DOHH2 (cell line): ENCODE results near the gene SLC16A5.

ENCODE experiments used
- H3F3A ChIP-seq: fragments of 200-600 bp; sonication (generic), shearing (Covaris generic); 2 replicates; pipeline ENCODE4 v1.6.0; 2016; ENCODE audit warnings: antibody characterized with exemption, mild to moderate bottlenecking; ENCODE audit not compliant: control insufficient read depth, insufficient read depth
- H3K27ac ChIP-seq: fragments of 200-600 bp; sonication (generic); 2 replicates; pipeline ENCODE4 v1.5.1; 2014; ENCODE audit warnings: low read depth, mild to moderate bottlenecking, low read length, moderate library complexity
- H3K27me3 ChIP-seq: fragments of 200-600 bp; sonication (generic); 2 replicates; pipeline ENCODE4 v1.6.1; 2014; ENCODE audit warnings: mild to moderate bottlenecking, low read length, mixed read lengths; ENCODE audit not compliant: control insufficient read depth
- H3K36me3 ChIP-seq: fragments of 200-600 bp; sonication (generic); 2 replicates; pipeline ENCODE4 v1.6.1; 2014; ENCODE audit warnings: mild to moderate bottlenecking, low read length, moderate library complexity, mixed read lengths; ENCODE audit not compliant: control insufficient read depth
- H3K4me1 ChIP-seq: fragments of 200-600 bp; sonication (generic); 2 replicates; pipeline ENCODE4 v1.6.1; 2014; ENCODE audit warnings: mild to moderate bottlenecking, low read length, mixed read lengths; ENCODE audit not compliant: control insufficient read depth
- H3K4me2 ChIP-seq: fragments of 200-600 bp; sonication (generic); 2 replicates; pipeline ENCODE4 v1.6.0; 2014; ENCODE audit warnings: mild to moderate bottlenecking, low read length, moderate library complexity
- H3K4me3 ChIP-seq: fragments of 200-600 bp; sonication (generic); 2 replicates; pipeline ENCODE4 v1.5.1; 2014; ENCODE audit warnings: mild to moderate bottlenecking, low read length, mixed read lengths
- H3K79me2 ChIP-seq: fragments of 200-600 bp; sonication (generic); 2 replicates; pipeline ENCODE4 v1.6.1; 2014; ENCODE audit warnings: mild to moderate bottlenecking, low read length, mixed read lengths; ENCODE audit not compliant: control insufficient read depth
- H3K9me2 ChIP-seq: fragments of 200-600 bp; sonication (generic); replicated peaks from 2 replicates; pipeline ENCODE4 v1.6.1; 2014; ENCODE audit warnings: mild to moderate bottlenecking, low read length, mixed read lengths; ENCODE audit not compliant: control insufficient read depth
- H3K9me3 ChIP-seq: fragments of 200-600 bp; sonication (generic); 2 replicates; pipeline ENCODE4 v1.6.1; 2014; ENCODE audit warnings: antibody characterized with exemption, low read length, mixed read lengths; ENCODE audit not compliant: control insufficient read depth, insufficient read depth
- H4K20me1 ChIP-seq: fragments of 200-600 bp; sonication (generic); 2 replicates; pipeline ENCODE4 v1.6.0; 2014; ENCODE audit warnings: low read depth, mild to moderate bottlenecking, antibody characterized with exemption, low read length, moderate library complexity; ENCODE audit not compliant: control insufficient read depth, insufficient read depth
- EZH2phosphoT487 ChIP-seq: fragments of 200-600 bp; sonication (generic); IDR thresholded peaks from 2 replicates; pipeline ENCODE4 v1.6.1; 2017; ENCODE audit warnings: borderline replicate concordance, mild to moderate bottlenecking, antibody characterized with exemption, low read length, moderate library complexity, mixed read lengths
- TF ChIP-seq, protein P1 (sequence below): fragments of 200-600 bp; sonication (generic); IDR thresholded peaks from one replicate; pipeline ENCODE4 v1.5.1; 2014; ENCODE audit warnings: antibody characterized with exemption, mild to moderate bottlenecking, low read depth, low read length; ENCODE audit not compliant: poor library complexity, severe bottlenecking

The SLC16A5 gene

GRCh38 chr17:75114552-75115314, 27.0 kb downstream of the SLC16A5 start:
- peaks cover 12% of the 10 kb centered on the region for H3K79me2 ChIP-seq
- H3K4me1 ChIP-seq = peaks cover 38% of the 10 kb centered on the region
- no peaks in the 10 kb centered on the region for H4K20me1 ChIP-seq
- no peaks in the 10 kb centered on the region for H3K27me3 ChIP-seq
- no peaks in the 10 kb centered on the region for H3K9me2 ChIP-seq
- no peak for TF ChIP-seq EZH2phosphoT487
- TF ChIP-seq, protein P1, sequence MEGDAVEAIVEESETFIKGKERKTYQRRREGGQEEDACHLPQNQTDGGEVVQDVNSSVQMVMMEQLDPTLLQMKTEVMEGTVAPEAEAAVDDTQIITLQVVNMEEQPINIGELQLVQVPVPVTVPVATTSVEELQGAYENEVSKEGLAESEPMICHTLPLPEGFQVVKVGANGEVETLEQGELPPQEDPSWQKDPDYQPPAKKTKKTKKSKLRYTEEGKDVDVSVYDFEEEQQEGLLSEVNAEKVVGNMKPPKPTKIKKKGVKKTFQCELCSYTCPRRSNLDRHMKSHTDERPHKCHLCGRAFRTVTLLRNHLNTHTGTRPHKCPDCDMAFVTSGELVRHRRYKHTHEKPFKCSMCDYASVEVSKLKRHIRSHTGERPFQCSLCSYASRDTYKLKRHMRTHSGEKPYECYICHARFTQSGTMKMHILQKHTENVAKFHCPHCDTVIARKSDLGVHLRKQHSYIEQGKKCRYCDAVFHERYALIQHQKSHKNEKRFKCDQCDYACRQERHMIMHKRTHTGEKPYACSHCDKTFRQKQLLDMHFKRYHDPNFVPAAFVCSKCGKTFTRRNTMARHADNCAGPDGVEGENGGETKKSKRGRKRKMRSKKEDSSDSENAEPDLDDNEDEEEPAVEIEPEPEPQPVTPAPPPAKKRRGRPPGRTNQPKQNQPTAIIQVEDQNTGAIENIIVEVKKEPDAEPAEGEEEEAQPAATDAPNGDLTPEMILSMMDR = no peak
- 0 out of 2 replicates have a peak, but pooled peaks cover 3% of the 10 kb centered on the region for H3K36me3 ChIP-seq
- peak overlapping the region; percentile 95 for H3K4me2 ChIP-seq
- peak overlapping the region; percentile 78 for H3K4me3 ChIP-seq
- H3K27ac ChIP-seq = no peak overlapping the region
- 0 out of 2 replicates have a peak, but pooled peaks cover 3% of the 10 kb centered on the region for H3F3A ChIP-seq
- H3K9me3 ChIP-seq = no peaks in the 10 kb centered on the region

GRCh38 chr17:75115555-75115954, 27.8 kb downstream of the SLC16A5 start:
- H3K36me3 ChIP-seq = 0 out of 2 replicates have a peak, but pooled peaks cover 3% of the 10 kb centered on the region
- no peak overlapping the region for H3K4me3 ChIP-seq
- H4K20me1 ChIP-seq = no peaks in the 10 kb centered on the region
- H3K4me2 ChIP-seq = no peak overlapping the region
- H3K27me3 ChIP-seq = no peaks in the 10 kb centered on the region
- no peaks in the 10 kb centered on the region for H3K9me2 ChIP-seq
- H3F3A ChIP-seq = 0 out of 2 replicates have a peak, but pooled peaks cover 3% of the 10 kb centered on the region
- no peaks in the 10 kb centered on the region for H3K9me3 ChIP-seq
- H3K4me1 ChIP-seq = peaks cover 34% of the 10 kb centered on the region
- TF ChIP-seq, protein P1 = no peak
- TF ChIP-seq EZH2phosphoT487 = no peak
- H3K27ac ChIP-seq = no peak overlapping the region
- H3K79me2 ChIP-seq = peaks cover 8% of the 10 kb centered on the region

GRCh38 chr17:75116737-75117136, 29.0 kb downstream of the SLC16A5 start:
- no peak overlapping the region for H3K4me3 ChIP-seq
- TF ChIP-seq, protein P1 = no peak
- no peak for TF ChIP-seq EZH2phosphoT487
- no peaks in the 10 kb centered on the region for H3K9me2 ChIP-seq
- no peaks in the 10 kb centered on the region for H3K9me3 ChIP-seq
- 0 out of 2 replicates have a peak, but pooled peaks cover 3% of the 10 kb centered on the region for H3F3A ChIP-seq
- no peak overlapping the region for H3K27ac ChIP-seq
- H3K27me3 ChIP-seq = no peaks in the 10 kb centered on the region
- peaks cover 7% of the 10 kb centered on the region for H3K79me2 ChIP-seq
- no peak overlapping the region for H3K4me2 ChIP-seq
- H3K36me3 ChIP-seq = 0 out of 2 replicates have a peak, but pooled peaks cover 3% of the 10 kb centered on the region
- no peaks in the 10 kb centered on the region for H4K20me1 ChIP-seq
- H3K4me1 ChIP-seq = peaks cover 31% of the 10 kb centered on the region
